Sigmoid colon (tissue), 7 donors: ENCODE measurements around the gene DIP2C. TPM values are rescaled to one million over a fixed set of nuclear protein-coding genes. Genes with fewer than 3 reads are reported as not detected.
A peak's percentile ranks its signal among the peaks of the same experiment; 100 is the strongest.

Experiments
- DNase-seq: peaks from one replicate; pipeline ENCODE4 v3.0.0-alpha.2; 2019
- H3K27ac ChIP-seq, 4 donors: fragments of 200-600 bp; sonication (generic); one replicate each; pipeline ENCODE4 v1.5.1; 2016 to 2019; ENCODE audit warnings: mild to moderate bottlenecking in 1 of 4
- H3K27me3 ChIP-seq, 3 donors: fragments of 200-600 bp; sonication (generic); one replicate each; pipeline ENCODE4 v1.5.1; 2019; ENCODE audit warnings: mild to moderate bottlenecking in 1 of 3
- H3K36me3 ChIP-seq, 4 donors: fragments of 200-600 bp; sonication (generic); one replicate each; pipeline ENCODE4 v1.5.1; 2016 to 2019
- H3K4me1 ChIP-seq, 4 donors: fragments of 200-600 bp; sonication (generic); one replicate each; pipeline ENCODE4 v1.5.1; 2017 to 2019
- H3K4me3 ChIP-seq, 4 donors: fragments of 200-600 bp; sonication (generic); one replicate each; pipeline ENCODE4 v1.5.1; 2017 to 2019; ENCODE audit warnings: mild to moderate bottlenecking in 2 of 4, moderate library complexity in 1 of 4
- H3K9me3 ChIP-seq, 4 donors: fragments of 200-600 bp in 3 of 4; sonication (generic) in 3 of 4; one replicate each; pipeline versions ENCODE4 v1.5.1 to v1.6.1; 2013 to 2019
- EP300 ChIP-seq, 4 donors: sonication (generic); formaldehyde crosslinking; IDR thresholded peaks; one replicate each; pipeline ENCODE4 v1.6.1; 2017; ENCODE audit warnings: antibody characterized with exemption in 4 of 4
- POLR2A ChIP-seq, 2 donors: fragments of 450-650 bp; IDR thresholded peaks; one replicate each; pipeline ENCODE4 v1.6.1; 2016; ENCODE audit warnings: antibody characterized with exemption in 2 of 2, mild to moderate bottlenecking in 2 of 2, moderate library complexity in 2 of 2
- POLR2AphosphoS5 ChIP-seq, 4 donors: sonication (generic); formaldehyde crosslinking; IDR thresholded peaks; one replicate each; pipeline ENCODE4 v1.6.1; 2017; ENCODE audit warnings: antibody characterized with exemption in 4 of 4
- WGBS, 2 donors: extraction: QIAGEN DNeasy Blood & Tissue Kit; methylation state at CpG; one replicate each; pipeline ENCODE4 v1.1.7; 2013; 5-methylcytosine and 5-hydroxymethylcytosine counted together
- intact Hi-C: fragments of 100-400 bp; cut with DNase I; formaldehyde crosslinking; loops from one replicate; pipeline ENCODE4 v1.15.1; 2023
- polyA plus RNA-seq, 3 donors: library from polyadenylated mRNA; stranded (reverse); fragments of 200-250 nt; gene quantifications; one replicate each; pipeline ENCODE4 v1.2.3, GENCODE V29; 2013
- total RNA-seq, 4 donors: library from RNA; depleted of rRNA; stranded (reverse); fragments of >200 nt; gene quantifications; one replicate each; pipeline ENCODE4 v1.1.0, GENCODE V29; 2016
- TF ChIP-seq, protein P1 (sequence below), 4 experiments: fragments of 450-650 bp in 3 of 4; fragments of 200-600 bp in 1 of 4; IDR thresholded peaks; one replicate each; pipeline ENCODE4 v1.5.1; 2016 to 2019; ENCODE audit warnings: antibody characterized with exemption in 4 of 4, mild to moderate bottlenecking in 3 of 4, moderate library complexity in 2 of 4
- donor health status: healthy with polysubstance abuse.
- donor health status: Bipolar disorder and iron deficiency.
- donor health status: healthy.

The DIP2C gene
- total and polyA plus RNA-seq, 7 donors, result 1.8 to 67.9 (median 42.1) TPM

- TF ChIP-seq POLR2AphosphoS5 (IDR thresholded peaks at IDR 0.05), result no peak
- TF ChIP-seq POLR2A (IDR thresholded peaks at IDR 0.05), result no peak
- TF ChIP-seq, protein P1, sequence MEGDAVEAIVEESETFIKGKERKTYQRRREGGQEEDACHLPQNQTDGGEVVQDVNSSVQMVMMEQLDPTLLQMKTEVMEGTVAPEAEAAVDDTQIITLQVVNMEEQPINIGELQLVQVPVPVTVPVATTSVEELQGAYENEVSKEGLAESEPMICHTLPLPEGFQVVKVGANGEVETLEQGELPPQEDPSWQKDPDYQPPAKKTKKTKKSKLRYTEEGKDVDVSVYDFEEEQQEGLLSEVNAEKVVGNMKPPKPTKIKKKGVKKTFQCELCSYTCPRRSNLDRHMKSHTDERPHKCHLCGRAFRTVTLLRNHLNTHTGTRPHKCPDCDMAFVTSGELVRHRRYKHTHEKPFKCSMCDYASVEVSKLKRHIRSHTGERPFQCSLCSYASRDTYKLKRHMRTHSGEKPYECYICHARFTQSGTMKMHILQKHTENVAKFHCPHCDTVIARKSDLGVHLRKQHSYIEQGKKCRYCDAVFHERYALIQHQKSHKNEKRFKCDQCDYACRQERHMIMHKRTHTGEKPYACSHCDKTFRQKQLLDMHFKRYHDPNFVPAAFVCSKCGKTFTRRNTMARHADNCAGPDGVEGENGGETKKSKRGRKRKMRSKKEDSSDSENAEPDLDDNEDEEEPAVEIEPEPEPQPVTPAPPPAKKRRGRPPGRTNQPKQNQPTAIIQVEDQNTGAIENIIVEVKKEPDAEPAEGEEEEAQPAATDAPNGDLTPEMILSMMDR (IDR thresholded peaks at IDR 0.05), result no peak
- TF ChIP-seq EP300 (IDR thresholded peaks at IDR 0.05), result no peak
- 1 to 3% methylated on average over 42 of the region's 42 CpGs for WGBS, 2 donors
- no peaks in the 10 kb centered on the region for H3K36me3 ChIP-seq
- H3K4me3 ChIP-seq, result peak overlapping the region; percentile 82 to 97 (median 90)
- intact Hi-C loops, result loop anchor here (5.0 kb wide), 3 partner anchors 37 to 237 kb away; no protein-coding TSS in a partner anchor
- H3K9me3 ChIP-seq, result no peaks in the 10 kb centered on the region
- DNase-seq, result no peak
- peak overlapping the region; percentile 90 to 99 (median 98) for H3K27ac ChIP-seq
- peaks cover 0 to 54% (median 38%) of the 10 kb centered on the region in 4 donors for H3K4me1 ChIP-seq
- no peaks in the 10 kb centered on the region for H3K27me3 ChIP-seq
Measured at GRCh38 chr10:689121-689451, 382 bp downstream of the DIP2C start.

- DNase-seq, result no peak
- Histone ChIP-seq H3K9me3 (no peaks in the 10 kb centered on the region), H3K4me1 (peaks cover 0 to 57% (median 41%) of the 10 kb centered on the region in 4 donors), H3K27me3 (no peaks in the 10 kb centered on the region), H3K36me3 (no peaks in the 10 kb centered on the region), H3K27ac (peak overlapping the region; percentile 90 to 99 (median 98)), H3K4me3 (peak overlapping the region; percentile 82 to 97 (median 90))
- TF ChIP-seq EP300 (IDR thresholded peaks at IDR 0.05) (peak in 1 of 4 donors; percentile 10), POLR2AphosphoS5 (IDR thresholded peaks at IDR 0.05) (peak in 3 of 4 donors; percentile 21 to 42 (median 41)), POLR2A (IDR thresholded peaks at IDR 0.05) (no peak)
- TF ChIP-seq, protein P1 (IDR thresholded peaks at IDR 0.05), result no peak
- 3 to 8% methylated on average over 57 of the region's 57 CpGs for WGBS, 2 donors
- intact Hi-C loops, result loop anchor here (1.0 to 5.0 kb wide), 4 partner anchors 36 to 236 kb away; no protein-coding TSS in a partner anchor
Measured at GRCh38 chr10:688312-689120, 952 bp downstream of the DIP2C start.

GRCh38 chr10:687583-688311, 1.7 kb downstream of the DIP2C start:
- DNase-seq, result no peak
- peaks cover 0 to 64% (median 49%) of the 10 kb centered on the region in 4 donors for H3K4me1 ChIP-seq
- H3K9me3 ChIP-seq, result no peaks in the 10 kb centered on the region
- WGBS, 2 donors, result 79 to 85% methylated on average over 21 of the region's 21 CpGs
- H3K4me3 ChIP-seq, result peak overlapping the region; percentile 82 to 97 (median 90)
- no peaks in the 10 kb centered on the region for H3K27me3 ChIP-seq
- peak overlapping the region; percentile 90 to 99 (median 98) for H3K27ac ChIP-seq
- intact Hi-C loops, result loop anchor here (1.0 to 5.0 kb wide), 4 partner anchors 35 to 235 kb away; no protein-coding TSS in a partner anchor
- no peaks in the 10 kb centered on the region for H3K36me3 ChIP-seq
- TF ChIP-seq POLR2A (IDR thresholded peaks at IDR 0.05) (no peak), EP300 (IDR thresholded peaks at IDR 0.05) (no peak), POLR2AphosphoS5 (IDR thresholded peaks at IDR 0.05) (no peak)
- TF ChIP-seq, protein P1 (IDR thresholded peaks at IDR 0.05), result no peak

GRCh38 chr10:686155-686931, 3.1 kb downstream of the DIP2C start:
- TF ChIP-seq POLR2A (IDR thresholded peaks at IDR 0.05) (no peak), EP300 (IDR thresholded peaks at IDR 0.05) (no peak), POLR2AphosphoS5 (IDR thresholded peaks at IDR 0.05) (no peak)
- TF ChIP-seq, protein P1 (IDR thresholded peaks at IDR 0.05), result no peak
- intact Hi-C loops, result loop anchor here (5.0 kb wide), 3 partner anchors 34 to 234 kb away; no protein-coding TSS in a partner anchor
- Histone ChIP-seq H3K4me3 (no peak overlapping the region), H3K27me3 (no peaks in the 10 kb centered on the region), H3K36me3 (no peaks in the 10 kb centered on the region), H3K27ac (peak overlapping the region in 3 of 4 donors; percentile 97 to 99 (median 98)), H3K9me3 (no peaks in the 10 kb centered on the region), H3K4me1 (peaks cover 0 to 77% (median 59%) of the 10 kb centered on the region in 4 donors)
- no peak for DNase-seq
- 94 to 96% methylated on average over 19 of the region's 19 CpGs for WGBS, 2 donors
